ENCODE measurements around the gene CAMTA1.
"Not testable (repeated sequence)": the region's sequence is repeated elsewhere in the genome, so short reads cannot be mapped to it uniquely, and the experiment has no call there.

CAMTA1 gene

GRCh38 chr1:7149080-7149838 is 364.0 kb downstream of the CAMTA1 start:
- peak; percentile 54 for DNase-seq (ENCODE audit: low spot score)

- peak; percentile 58 for DNase-seq (ENCODE audit: low spot score)
Observed at GRCh38 chr1:7150724-7151280, 365.5 kb downstream of the CAMTA1 start.

- DNase-seq (ENCODE audit: low spot score): no peak
Observed at GRCh38 chr1:7151978-7152377, 366.7 kb downstream of the CAMTA1 start.

GRCh38 chr1:7152655-7153054 is 367.4 kb downstream of the CAMTA1 start:
- no peak for DNase-seq (ENCODE audit: low spot score)

DNA sequence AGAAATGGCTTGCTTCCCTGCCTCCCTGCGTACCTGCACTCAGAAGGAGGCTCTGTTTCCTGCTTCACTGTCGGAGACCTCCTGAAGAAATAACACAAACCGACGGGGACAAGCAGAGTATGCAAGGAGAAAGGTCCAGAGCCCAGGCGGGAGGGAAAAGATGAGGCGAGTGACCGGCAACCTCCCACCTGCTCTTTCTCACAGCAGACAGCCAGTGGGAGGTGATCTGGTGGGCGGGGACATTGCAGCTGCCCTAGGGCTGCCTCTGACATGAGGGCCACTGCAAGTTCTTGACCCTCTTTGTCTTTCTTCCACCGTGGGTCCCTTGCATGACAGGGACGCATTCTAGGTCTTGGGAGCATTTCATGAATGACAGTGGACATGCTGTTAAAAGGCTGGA is 368.2 kb downstream of the CAMTA1 start:
- no peak for DNase-seq (ENCODE audit: low spot score)

DNA sequence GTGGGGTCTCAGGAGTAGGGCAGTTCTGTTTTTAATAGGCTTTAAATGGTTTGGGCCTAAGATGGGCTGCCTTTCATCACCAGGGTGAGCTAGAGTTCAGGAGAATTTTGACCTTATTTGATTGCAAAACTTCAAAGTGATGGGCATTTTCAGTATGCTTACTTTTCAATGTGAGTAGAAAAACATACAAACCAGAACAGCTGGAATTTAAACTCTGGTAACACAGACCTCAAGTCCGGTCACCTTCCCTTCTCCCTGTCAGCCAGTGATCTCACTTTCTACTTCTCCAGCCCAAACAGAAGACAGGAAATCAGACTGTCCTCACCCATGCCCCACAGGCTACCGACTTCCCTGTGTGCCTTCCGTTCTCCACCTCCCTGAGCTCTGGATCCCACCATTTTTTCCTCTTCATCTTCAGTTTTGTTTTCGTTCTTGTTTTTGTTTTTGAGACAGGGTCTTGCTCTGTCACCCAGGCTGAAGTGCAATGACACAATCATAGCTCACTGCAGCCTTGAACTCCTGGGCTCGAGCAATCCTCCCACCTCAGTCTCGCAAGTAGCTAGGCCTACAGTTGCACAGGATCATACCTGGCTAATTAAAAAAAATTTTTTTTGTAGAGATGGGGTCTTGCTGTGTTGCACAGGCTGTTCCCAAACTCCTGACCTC is 374.0 kb downstream of the CAMTA1 start:
- DNase-seq (ENCODE audit: low spot score): no peak

- not testable (repeated sequence) for DNase-seq (ENCODE audit: low spot score)
Observed at GRCh38 chr1:7168554-7168953, 383.3 kb downstream of the CAMTA1 start.

- no peak for DNase-seq (ENCODE audit: low spot score)
Observed at GRCh38 chr1:7171168-7171567, 385.9 kb downstream of the CAMTA1 start.

DNA sequence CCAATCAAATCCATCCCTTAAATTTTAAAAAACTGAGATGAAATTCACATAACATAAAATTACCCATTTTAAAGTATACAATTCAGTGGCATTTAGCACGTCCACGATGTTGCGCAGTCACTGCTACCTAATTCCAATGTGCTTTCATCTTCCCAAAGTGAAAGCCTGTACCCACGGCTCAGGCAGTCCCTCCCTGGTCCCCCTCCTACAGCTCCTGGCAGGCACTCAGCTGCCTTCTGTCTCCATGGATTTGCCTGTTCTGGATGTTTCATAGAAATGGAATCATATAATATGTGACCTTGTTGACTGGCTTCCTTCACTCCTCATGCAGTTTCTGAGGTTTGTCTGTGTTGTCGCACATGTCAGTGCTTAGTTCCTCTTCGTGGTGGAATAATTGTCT is 386.3 kb downstream of the CAMTA1 start:
- DNase-seq (ENCODE audit: low spot score): no peak

DNA sequence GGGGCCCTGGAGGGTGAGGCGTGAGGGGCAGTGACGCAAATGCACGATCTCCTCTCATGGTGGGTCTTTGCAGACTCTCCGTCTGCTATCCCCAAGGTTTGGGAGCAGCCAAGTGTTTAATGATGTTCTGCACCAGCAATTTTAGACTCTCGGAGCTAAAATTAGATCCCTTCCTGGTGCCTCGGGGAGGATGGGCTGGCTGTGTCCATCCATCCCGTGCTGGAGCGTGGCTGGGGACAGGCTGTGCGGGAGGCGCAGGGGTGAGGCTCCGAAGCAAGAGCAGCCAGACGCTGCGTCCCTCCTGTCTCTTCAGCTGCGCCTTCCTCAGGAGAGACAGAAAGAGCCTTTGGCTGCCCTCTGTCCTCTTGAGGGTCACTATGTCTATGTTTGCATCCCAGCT is 387.6 kb downstream of the CAMTA1 start:
- no peak for DNase-seq (ENCODE audit: low spot score)

- DNase-seq (ENCODE audit: low spot score): no peak
Observed at GRCh38 chr1:7174561-7174960, 389.3 kb downstream of the CAMTA1 start.

DNA sequence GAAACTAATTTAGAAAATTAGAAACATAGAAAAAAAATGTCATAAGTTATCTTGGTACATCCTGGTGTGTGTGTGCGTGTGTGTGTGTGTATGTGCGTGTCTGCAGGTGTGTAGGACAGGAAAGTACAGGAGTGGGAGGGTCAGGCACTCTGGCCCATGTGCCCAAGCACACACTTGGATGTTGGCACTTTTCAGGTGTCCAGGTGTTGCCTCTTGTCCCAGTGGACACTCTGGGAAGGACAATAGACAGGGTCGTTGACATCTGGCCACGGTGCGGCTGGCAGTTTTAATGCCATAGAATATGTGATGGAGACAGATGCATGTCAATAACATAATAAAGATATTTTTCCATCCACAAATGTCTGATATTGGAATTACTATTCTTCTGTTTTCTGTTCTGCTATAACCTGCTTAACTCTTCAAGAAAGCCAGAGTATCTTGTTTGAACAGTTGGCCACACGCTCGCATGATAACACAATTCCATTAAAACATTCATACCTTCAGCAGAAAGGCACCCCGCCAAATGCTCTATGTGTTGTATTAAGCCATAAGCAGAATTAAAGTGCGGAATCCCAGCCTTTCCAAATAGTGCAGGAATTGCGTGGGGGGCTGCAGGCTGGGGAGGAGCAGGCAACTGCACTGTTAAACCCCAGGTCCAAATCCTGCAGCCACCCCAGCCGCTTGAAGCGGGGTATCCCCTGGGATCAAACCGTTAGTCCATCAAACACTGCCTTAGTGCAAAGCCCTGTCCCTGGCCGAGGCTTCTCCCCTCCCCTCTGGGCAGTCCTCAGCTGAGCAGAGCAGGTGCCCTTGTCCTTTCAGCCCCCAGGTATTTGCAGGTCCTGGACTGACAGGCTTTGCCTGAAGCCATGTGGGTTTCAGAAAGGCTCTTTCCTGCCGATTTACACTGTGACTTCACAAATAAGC is 390.0 kb downstream of the CAMTA1 start:
- DNase-seq (ENCODE audit: low spot score): no peak

DNA sequence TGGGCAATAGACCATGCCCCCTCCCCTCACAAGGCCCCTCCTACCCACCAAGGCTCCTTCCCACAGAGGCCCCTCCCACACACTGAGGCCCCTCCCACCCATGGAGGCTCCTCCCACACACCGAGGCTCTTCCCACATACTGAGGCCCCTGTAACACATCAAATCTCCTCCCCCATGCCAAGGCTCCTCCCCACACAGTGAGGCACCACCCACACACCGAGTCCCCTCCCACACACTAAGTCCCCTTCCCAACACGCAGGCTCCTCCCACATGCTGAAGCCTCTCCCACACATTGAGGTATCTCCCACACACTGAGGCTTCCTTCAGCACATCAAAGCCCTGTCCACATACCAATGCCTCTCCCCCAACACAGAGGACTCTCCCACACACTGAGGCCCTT is 391.8 kb downstream of the CAMTA1 start:
- no peak for DNase-seq (ENCODE audit: low spot score)

DNA sequence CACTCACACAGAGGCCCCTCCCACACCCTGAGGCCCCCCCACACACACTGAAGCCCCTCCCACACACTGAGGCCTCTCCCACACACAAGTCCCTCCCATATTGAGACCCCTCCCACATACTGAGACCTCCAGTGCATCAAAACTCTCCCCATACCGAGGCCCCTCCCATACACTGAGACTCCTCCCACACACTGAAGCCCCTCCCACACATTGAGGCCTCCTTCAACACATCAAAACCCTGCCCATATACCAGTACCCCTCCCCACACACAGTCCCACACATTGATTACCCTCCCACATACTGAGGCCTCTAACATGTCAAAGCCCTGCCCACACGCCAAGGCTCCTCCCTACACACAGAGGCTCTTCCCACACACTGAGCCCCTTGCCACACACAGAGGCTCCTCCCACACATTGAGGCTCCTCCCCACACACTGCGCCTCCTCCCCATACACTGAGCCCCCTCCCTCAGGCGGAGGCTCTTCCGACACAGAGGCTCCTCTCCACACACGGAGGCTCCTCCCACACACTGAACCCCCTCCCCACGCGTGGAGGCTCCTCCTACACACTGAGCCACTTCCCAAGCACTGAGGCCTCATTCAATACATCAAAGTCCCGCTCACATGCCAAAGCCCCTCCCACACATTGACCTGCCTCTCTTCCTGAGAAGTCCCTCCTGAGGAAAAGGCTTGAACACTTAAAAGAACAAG is 392.3 kb downstream of the CAMTA1 start:
- DNase-seq (ENCODE audit: low spot score): no peak

DNA sequence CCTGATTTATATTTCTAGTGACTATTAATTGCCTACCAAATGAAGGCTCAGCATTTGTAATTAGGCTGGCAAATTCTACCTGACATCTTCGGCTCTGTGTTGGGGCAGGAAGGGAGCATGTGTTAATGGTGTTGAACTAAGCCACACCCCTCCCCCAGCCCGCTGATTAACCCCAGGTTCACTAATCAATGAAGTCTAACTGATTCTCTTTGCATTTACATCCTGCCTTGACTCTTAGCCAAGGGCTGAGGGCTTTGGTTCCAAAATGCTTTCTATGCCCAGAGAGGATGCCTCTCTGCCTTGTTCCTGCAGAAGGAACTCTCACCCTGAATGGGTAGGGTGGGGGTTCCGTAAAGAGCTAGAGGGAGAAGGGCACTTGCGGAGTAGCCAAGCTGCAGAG is 393.1 kb downstream of the CAMTA1 start:
- DNase-seq (ENCODE audit: low spot score): no peak

DNA sequence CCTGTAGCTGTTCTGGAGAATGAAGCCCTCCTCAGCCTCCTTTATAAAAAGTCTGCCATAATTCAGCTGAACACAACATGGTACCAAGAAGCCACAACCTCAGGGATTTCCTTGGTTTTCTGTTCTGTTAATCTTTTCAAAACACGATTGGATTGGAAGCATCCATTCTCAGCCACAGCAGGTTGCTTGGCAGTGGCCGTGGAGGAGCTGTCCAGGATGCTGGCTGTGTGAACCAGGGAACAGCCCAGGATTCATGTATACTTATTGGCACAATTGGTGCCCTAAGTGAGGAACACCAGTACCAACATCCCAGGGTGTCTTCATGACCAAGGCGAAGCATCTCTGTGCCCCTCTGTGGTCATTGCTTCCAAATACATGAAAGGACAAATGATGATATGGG is 393.5 kb downstream of the CAMTA1 start:
- DNase-seq (ENCODE audit: low spot score): no peak

DNA sequence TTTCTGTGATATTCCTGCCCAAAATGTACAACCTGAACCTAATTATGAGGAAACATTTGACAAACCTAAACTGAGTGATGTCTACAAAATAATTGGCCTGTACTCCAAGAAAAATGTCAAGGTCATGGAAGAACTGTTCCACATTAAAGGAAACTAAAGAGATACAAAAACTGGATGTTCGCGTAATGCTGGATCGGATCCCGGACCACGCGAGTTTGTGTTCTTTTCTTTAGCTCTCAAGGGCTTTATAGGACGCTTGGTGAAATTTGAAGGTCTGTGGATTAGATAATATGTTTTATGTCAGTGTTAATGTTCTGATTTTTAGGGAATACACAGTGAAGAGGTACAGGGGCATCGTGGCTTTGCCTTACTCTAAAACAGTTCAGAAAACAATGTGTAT is 400.5 kb downstream of the CAMTA1 start:
- no peak for DNase-seq (ENCODE audit: low spot score)

- DNase-seq (ENCODE audit: low spot score): no peak
Observed at GRCh38 chr1:7186382-7187111, 401.3 kb downstream of the CAMTA1 start.

- no peak for DNase-seq (ENCODE audit: low spot score)
Observed at GRCh38 chr1:7187112-7187493, 401.8 kb downstream of the CAMTA1 start.

DNA sequence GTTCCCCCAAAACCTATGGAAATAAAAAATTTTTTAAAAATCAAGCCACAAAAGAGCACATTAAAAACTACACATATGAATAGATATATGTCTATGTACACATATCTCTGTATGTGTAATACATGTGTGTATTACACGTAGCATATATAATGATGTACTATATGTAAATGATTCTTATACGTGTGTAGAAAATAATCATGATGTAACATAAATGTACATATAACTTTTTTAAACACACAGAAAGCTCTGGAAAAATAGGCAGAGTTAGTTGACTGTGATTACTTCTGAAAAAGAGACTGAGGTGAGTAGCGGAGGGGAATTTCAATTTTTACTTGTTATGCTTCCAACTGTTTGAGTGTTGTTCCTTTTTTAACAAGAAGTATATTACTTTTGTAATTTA is 405.0 kb downstream of the CAMTA1 start:
- DNase-seq (ENCODE audit: low spot score): no peak

GRCh38 chr1:7192453-7192852 is 407.2 kb downstream of the CAMTA1 start:
- no peak for DNase-seq (ENCODE audit: low spot score)
